Mammary epithelial cell (primary cell): ENCODE measurements around the gene EPS8.

Source experiments
- CTCF ChIP-seq, 2 donors: IDR thresholded peaks in 1 of 2; conservative IDR thresholded peaks in 1 of 2; 2 replicates each; pipeline ENCODE4 v1.5.1; 2011 to 2012; ENCODE audit warnings: inconsistent platforms in 2 of 2, low read length in 2 of 2, mild to moderate bottlenecking in 2 of 2, control low read depth in 1 of 2, low read depth in 1 of 2; ENCODE audit not compliant: insufficient read depth in 1 of 2; ENCODE audit errors: extremely low read depth in 1 of 2
- EZH2 ChIP-seq: IDR thresholded peaks from 2 replicates; pipeline ENCODE4 v1.6.1; 2012; ENCODE audit warnings: low read length, inconsistent platforms, borderline replicate concordance

- TF ChIP-seq EZH2 (no peak), CTCF (conservative IDR thresholded peaks at IDR 0.05 in 1 of 2, IDR thresholded peaks at IDR 0.05 in 1 of 2; ENCODE audit: extremely low read depth in 1 of 2, insufficient read depth in 1 of 2, low read depth in 1 of 2, low read length in 2 of 2) (no peak)
Measured at GRCh38 chr12:15731940-15732339, 57.2 kb downstream of the EPS8 start.
